Suprapubic skin (tissue), 4 donors: ENCODE results near the gene SPOP. TPM values are rescaled to one million over a fixed set of nuclear protein-coding genes. Genes with fewer than 3 reads are reported as not detected.
"Not testable (repeated sequence)": the region's sequence is repeated elsewhere in the genome, so short reads cannot be mapped to it uniquely, and the experiment has no call there.

Experiments
- DNase-seq, 2 donors: peaks; one replicate each; pipeline ENCODE4 v3.0.0-alpha.2; 2019; ENCODE audit warnings: low spot score in 2 of 2
- H3K27ac ChIP-seq: fragments of 200-600 bp; sonication (generic); one replicate; pipeline ENCODE4 v1.5.1; 2019
- H3K27me3 ChIP-seq: fragments of 200-600 bp; sonication (generic); one replicate; pipeline ENCODE4 v1.5.1; 2019
- H3K36me3 ChIP-seq: fragments of 200-600 bp; sonication (generic); one replicate; pipeline ENCODE4 v1.5.1; 2019
- H3K4me1 ChIP-seq: fragments of 200-600 bp; sonication (generic); one replicate; pipeline ENCODE4 v1.5.1; 2019
- H3K4me3 ChIP-seq: fragments of 200-600 bp; sonication (generic); one replicate; pipeline ENCODE4 v1.5.1; 2019; ENCODE audit warnings: mild to moderate bottlenecking
- H3K9me3 ChIP-seq: fragments of 200-600 bp; sonication (generic); one replicate; pipeline ENCODE4 v1.5.1; 2019
- CTCF ChIP-seq, 2 donors: fragments of 200-600 bp in 1 of 2; fragments of 450-650 bp in 1 of 2; sonication (generic) in 1 of 2; IDR thresholded peaks; one replicate each; pipeline ENCODE4 v1.5.1; 2016 to 2019; ENCODE audit warnings: antibody characterized with exemption in 2 of 2, mild to moderate bottlenecking in 1 of 2, moderate library complexity in 1 of 2
- EP300 ChIP-seq: sonication (generic); formaldehyde crosslinking; IDR thresholded peaks from one replicate; pipeline ENCODE4 v1.6.1; 2017; ENCODE audit warnings: antibody characterized with exemption
- POLR2A ChIP-seq, 2 donors: fragments of 450-650 bp; IDR thresholded peaks; one replicate each; pipeline ENCODE4 v1.6.1; 2017; ENCODE audit warnings: antibody characterized with exemption in 2 of 2, mild to moderate bottlenecking in 2 of 2, moderate library complexity in 2 of 2
- POLR2AphosphoS5 ChIP-seq, 3 donors: sonication (generic); formaldehyde crosslinking; IDR thresholded peaks; one replicate each; pipeline ENCODE4 v1.6.1; 2017; ENCODE audit warnings: antibody characterized with exemption in 3 of 3
- WGBS: methylation state at CpG from one replicate; pipeline ENCODE4 v1.1.5; 2018; 5-methylcytosine and 5-hydroxymethylcytosine counted together
- total RNA-seq, 4 donors: library from RNA; depleted of rRNA; stranded (reverse); fragments of >200 nt; gene quantifications; one replicate each; pipeline ENCODE4 v1.1.0, GENCODE V29; 2016

SPOP gene
- total RNA-seq, 4 donors from 2014 or later, result 26.1 to 59.3 (median 41.7) TPM

- peaks cover 37% of the 10 kb centered on the region for H3K4me1 ChIP-seq
- under 1% methylated on average over 29 of the region's 34 CpGs for WGBS
- peak; percentile 97 to 98 for DNase-seq
- no peak for TF ChIP-seq EP300
- no peak for TF ChIP-seq POLR2AphosphoS5 (IDR thresholded peaks at IDR 0.05)
- H3K4me3 ChIP-seq, result peak overlapping the region; percentile 85
- H3K27me3 ChIP-seq, result no peaks in the 10 kb centered on the region
- H3K36me3 ChIP-seq, result no peaks in the 10 kb centered on the region
- peak overlapping the region; percentile 98 for H3K27ac ChIP-seq
- no peaks in the 10 kb centered on the region for H3K9me3 ChIP-seq
Measured at GRCh38 chr17:49677134-49677932, 564 bp downstream of the SPOP start.

- Histone ChIP-seq H3K4me3 (peak overlapping the region; percentile 85), H3K27ac (no peak overlapping the region), H3K9me3 (no peaks in the 10 kb centered on the region), H3K27me3 (no peaks in the 10 kb centered on the region), H3K36me3 (no peaks in the 10 kb centered on the region), H3K4me1 (peaks cover 38% of the 10 kb centered on the region)
- no peak for TF ChIP-seq CTCF (IDR thresholded peaks at IDR 0.05)
- no peak for TF ChIP-seq POLR2AphosphoS5 (IDR thresholded peaks at IDR 0.05)
- no peak for TF ChIP-seq POLR2A (IDR thresholded peaks at IDR 0.05)
- TF ChIP-seq EP300, result no peak
- whole genome bisulfite sequencing, result 26% methylated on average over 5 of the region's 5 CpGs
- DNase-seq, result no peak
Measured at GRCh38 chr17:49676276-49676868, 1.5 kb downstream of the SPOP start.

- TF ChIP-seq EP300, result no peak
- no peak for TF ChIP-seq CTCF (IDR thresholded peaks at IDR 0.05)
- TF ChIP-seq POLR2A (IDR thresholded peaks at IDR 0.05), result no peak
- no peak for TF ChIP-seq POLR2AphosphoS5 (IDR thresholded peaks at IDR 0.05)
- H3K27ac ChIP-seq, result no peak overlapping the region
- no peak for DNase-seq
- H3K4me1 ChIP-seq, result peaks cover 53% of the 10 kb centered on the region
- H3K36me3 ChIP-seq, result no peaks in the 10 kb centered on the region
- no peaks in the 10 kb centered on the region for H3K27me3 ChIP-seq
- H3K4me3 ChIP-seq, result no peak overlapping the region
- H3K9me3 ChIP-seq, result no peaks in the 10 kb centered on the region
Measured at GRCh38 chr17:49674507-49674906, 3.4 kb downstream of the SPOP start.

- not testable (repeated sequence) for H3K27ac ChIP-seq, H3K27me3 ChIP-seq, DNase-seq, H3K4me3 ChIP-seq, H3K9me3 ChIP-seq, H3K36me3 ChIP-seq
- WGBS, result 69% methylated on average over 6 of the region's 6 CpGs
- H3K4me1 ChIP-seq, result peaks cover 54% of the 10 kb centered on the region
Measured at GRCh38 chr17:49673679-49674078, 4.2 kb downstream of the SPOP start.

- H3K27me3 ChIP-seq, result no peaks in the 10 kb centered on the region
- no peaks in the 10 kb centered on the region for H3K9me3 ChIP-seq
- no peak overlapping the region for H3K4me3 ChIP-seq
- no peak overlapping the region for H3K27ac ChIP-seq
- DNase-seq, result no peak
- WGBS, result 66% methylated on average over 4 of the region's 4 CpGs
- H3K36me3 ChIP-seq, result no peaks in the 10 kb centered on the region
- TF ChIP-seq EP300 (no peak), CTCF (IDR thresholded peaks at IDR 0.05) (no peak), POLR2A (IDR thresholded peaks at IDR 0.05) (no peak), POLR2AphosphoS5 (IDR thresholded peaks at IDR 0.05) (no peak)
- H3K4me1 ChIP-seq, result peaks cover 37% of the 10 kb centered on the region
Measured at GRCh38 chr17:49670641-49671040, 7.3 kb downstream of the SPOP start.

GRCh38 chr17:49670002-49670401, 7.9 kb downstream of the SPOP start:
- no peak overlapping the region for H3K27ac ChIP-seq
- no peaks in the 10 kb centered on the region for H3K27me3 ChIP-seq
- peaks cover 31% of the 10 kb centered on the region for H3K4me1 ChIP-seq
- no peaks in the 10 kb centered on the region for H3K36me3 ChIP-seq
- no peak overlapping the region for H3K4me3 ChIP-seq
- H3K9me3 ChIP-seq, result no peaks in the 10 kb centered on the region
- DNase-seq, result no peak
- 86% methylated on average over 1 of the region's 1 CpG for WGBS
- TF ChIP-seq POLR2A (IDR thresholded peaks at IDR 0.05) (no peak), CTCF (IDR thresholded peaks at IDR 0.05) (no peak), EP300 (no peak), POLR2AphosphoS5 (IDR thresholded peaks at IDR 0.05) (no peak)
